ENCODE data around the gene EPS8L1.

The EPS8L1 gene

DNA sequence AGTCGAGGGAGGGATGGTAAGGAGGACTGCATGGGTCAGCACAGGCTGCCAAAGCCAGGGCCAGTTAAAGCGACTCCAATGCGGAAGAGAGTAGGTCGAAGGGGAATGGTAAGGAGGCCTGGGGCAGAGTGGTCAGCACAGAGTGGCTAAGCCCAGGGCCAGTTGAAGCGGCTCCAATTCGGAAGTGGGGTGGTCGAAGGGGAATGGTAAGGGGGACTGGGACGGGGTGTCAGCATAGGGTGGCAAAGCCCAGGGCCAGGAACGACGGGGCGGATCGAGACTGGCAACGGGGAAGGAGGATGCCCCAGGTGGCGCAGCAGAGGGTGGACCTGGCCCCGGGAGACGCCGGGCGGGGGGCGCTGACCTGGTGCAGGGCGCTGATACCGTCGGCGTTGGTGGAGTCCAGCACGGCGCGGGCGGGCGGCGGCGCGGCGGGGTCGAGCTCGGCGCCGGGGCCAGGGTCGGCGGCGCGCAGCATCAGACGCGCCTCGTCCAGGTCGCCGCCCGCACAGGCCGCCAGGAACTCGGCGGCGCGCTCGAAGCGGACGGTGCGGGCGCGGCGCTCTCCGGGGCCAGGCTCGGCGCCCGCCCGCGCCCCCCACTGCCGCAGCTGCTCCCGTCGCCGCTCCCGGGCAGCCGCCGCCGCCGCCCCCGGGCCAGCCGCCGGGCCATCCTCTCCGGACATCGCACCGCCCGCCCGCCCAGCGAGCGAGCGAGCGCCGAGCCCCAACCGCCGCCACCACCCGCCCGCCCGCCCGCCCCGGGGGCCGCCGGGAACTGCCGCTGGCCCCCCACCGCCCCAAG is 41.4 kb downstream of the EPS8L1 start, which contains the start of gene PPP1R12C:
PPP1R12C (minus strand) TSS at position 779 of the 804 bp plus-strand sequence; CDS start at position 685, 94 bp downstream.
- no peak for DNase-seq

DNA sequence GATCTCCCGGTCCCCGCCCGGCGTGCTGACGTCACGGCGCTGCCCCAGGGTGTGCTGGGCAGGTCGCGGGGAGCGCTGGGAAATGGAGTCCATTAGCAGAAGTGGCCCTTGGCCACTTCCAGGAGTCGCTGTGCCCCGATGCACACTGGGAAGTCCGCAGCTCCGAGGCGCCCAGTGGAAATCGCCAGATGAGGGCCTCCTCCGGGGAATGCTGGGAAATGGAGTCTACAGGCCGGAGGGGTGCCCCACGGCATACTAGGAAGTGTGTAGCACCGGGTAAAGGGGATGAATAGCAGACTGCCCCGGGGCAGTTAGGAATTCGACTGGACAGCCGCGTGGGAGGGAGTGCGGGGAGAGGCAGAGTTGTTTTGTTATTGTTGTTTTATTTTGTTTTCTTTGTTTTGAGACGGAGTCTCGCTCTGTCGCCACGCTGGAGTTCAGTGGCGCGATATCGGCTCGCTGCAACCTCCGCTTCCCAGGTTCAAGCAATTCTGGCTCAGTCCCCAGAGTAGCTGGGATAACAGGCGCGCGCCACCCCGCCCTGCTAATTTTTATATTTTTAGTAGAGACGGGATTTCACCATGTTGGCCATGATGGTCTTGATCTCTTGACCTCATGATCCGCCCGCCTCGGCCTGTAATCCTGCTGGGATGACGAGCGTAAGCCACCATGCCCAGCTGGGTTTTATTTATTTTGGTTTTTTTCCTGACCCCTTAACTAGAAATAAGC is 42.2 kb downstream of the EPS8L1 start:
- peak; percentile 94 for DNase-seq

DNA sequence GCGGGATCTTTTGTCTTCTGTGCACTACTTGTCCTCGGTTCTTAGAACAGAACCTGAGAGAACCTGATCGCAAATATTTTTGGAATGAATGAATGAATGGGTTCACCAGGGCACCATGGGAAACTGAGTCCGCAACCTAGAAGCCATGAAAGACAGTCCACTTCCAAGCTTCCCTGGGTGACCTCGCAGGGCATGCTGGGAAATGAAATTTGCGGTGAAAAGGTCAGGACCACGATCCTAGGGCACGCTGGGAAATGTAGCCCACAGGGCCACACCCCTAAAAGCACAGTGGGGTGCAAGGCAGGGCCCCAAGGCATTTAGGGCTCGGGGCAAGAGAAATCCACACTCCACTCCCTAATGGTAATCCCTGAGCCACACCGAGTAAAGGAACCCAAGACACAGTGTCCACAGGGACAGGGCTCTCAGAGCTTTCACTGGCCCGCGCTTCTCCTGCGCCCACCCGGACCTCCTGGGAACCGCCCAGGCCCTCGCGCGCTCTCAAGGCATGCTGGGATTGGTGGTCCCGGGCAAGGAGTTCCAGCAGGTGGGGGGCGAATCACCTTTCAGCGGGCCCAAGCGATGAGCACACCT is 42.8 kb downstream of the EPS8L1 start:
- no peak for DNase-seq

DNA sequence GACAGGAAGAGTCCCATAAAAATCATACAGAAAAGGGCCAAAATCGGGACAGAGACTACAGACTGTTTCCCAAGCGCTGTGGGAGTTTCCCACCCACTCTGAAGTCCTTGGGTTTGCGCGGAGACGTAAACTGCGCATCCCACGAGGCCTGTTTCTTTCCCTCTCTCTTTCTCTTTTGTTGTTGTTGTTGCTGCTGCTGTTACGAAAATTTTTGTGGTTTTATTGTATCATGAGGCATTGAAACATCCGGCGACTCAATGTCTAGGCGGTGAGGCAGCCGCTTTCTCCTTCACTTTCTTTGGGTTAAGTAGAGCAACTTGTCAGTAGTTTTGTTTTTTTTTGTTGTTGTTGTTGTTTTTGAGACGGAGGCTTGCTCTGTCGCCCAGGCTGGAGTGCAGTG is 43.4 kb downstream of the EPS8L1 start:
- DNase-seq = no peak

DNA sequence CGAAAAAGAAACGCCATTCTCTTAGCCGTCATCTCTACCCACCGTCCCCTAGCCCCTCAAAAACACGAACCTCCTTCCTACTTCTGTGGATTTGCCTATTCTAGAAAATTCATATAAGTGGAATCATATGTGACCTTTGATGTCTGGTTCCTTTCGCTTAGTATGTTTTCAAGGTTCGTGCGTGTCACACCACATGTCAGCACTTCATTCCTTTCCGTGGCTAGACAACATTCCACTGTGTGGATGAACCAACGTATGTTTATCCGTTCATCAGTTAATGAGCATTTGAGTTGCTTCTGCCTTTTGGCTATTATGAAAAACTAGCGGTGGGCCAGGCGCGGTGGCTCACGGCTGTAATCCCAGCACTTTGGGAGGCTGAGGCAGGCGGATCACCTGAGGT is 55.8 kb downstream of the EPS8L1 start:
- no peak for DNase-seq

DNA sequence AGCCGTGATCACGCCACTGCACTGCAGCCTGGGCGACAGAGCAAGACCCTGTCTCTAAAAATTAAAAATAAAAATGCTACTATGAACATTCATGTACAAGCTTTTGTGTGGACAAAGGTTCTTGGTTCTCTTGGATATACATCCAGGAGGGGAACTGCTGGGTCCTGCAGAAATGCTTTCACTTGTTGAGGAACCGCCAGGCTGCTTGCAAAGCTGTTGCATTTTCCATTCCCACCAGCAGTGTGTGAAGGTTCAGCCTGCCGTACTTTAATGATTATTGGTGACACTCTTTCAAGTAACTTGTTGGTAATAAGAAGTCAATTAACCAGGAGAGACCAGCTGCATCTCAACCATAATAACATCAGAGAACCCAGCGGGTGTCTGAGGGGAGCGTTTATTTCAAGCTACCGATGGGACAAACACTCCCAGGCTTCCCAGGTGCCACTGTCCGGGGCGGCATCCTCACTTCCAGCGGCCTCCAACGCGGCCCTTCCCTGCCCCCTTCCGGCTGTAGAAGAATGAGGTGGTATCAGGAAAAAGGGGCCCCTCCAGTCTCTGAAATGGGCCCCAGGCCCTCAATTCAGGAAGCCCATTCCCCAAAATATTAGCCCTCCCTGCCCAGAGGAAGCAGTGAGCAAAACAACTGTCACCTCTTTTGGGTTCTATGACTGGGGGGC is 56.9 kb downstream of the EPS8L1 start:
- DNase-seq = no peak

DNA sequence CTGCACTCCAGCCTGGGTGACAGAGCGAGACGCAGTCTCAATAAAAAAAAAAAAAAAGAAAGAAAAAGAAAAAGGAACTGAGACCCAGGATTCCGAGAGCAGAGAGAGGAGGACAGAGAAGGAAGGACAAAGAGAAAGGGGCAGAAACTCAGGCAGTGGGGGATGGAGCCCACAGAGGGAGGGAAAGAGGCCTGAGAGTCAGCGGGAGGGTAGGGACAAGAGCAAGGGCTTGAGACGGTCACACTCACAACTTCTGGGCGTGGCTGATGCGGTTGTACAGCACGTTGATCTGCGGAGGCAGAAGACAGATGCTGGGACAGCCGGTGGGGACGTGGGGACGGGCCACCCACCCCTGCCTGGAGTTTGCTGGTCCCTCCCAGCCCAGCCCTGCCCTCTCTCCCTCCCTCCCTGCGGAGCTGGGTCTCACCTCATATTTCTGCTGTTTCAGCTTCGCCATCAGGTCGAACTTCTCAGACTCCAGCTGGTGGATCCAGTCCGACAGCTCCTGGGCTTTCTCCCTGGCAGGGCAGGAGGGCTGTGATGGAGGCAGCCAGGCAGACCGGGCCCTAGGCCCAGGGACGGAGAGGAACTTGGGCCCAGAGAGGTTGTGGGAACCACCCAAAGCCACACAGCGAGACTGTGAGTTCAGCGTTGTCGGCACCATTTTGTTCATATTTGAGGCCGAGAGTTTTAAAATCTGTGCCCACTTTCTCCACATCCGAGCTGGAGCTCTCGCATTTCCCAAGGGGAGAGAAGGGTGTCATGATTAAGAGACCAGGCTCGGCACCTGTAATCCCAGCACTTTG is 58.2 kb downstream of the EPS8L1 start:
- DNase-seq = no peak

DNA sequence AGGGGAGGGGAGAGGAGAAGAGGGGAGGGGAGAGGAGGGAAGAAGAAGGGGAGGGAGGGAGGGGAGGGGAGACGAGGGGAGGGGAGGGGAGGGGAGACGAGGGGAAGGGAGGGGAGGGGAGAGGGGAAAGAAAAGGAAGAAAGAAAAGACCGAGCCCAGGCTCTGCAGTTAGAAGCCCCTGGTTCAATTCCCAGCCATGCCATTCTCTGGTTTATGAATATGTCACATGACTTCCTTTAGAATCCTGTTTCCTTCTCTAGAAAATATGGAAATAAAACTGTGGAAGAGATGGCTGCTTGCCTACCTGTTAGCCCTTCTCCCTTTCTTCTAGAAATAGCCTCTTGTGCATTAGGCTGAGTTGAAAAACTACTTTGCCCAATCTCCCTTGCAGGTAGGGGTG is 59.1 kb downstream of the EPS8L1 start:
- DNase-seq = no peak

DNA sequence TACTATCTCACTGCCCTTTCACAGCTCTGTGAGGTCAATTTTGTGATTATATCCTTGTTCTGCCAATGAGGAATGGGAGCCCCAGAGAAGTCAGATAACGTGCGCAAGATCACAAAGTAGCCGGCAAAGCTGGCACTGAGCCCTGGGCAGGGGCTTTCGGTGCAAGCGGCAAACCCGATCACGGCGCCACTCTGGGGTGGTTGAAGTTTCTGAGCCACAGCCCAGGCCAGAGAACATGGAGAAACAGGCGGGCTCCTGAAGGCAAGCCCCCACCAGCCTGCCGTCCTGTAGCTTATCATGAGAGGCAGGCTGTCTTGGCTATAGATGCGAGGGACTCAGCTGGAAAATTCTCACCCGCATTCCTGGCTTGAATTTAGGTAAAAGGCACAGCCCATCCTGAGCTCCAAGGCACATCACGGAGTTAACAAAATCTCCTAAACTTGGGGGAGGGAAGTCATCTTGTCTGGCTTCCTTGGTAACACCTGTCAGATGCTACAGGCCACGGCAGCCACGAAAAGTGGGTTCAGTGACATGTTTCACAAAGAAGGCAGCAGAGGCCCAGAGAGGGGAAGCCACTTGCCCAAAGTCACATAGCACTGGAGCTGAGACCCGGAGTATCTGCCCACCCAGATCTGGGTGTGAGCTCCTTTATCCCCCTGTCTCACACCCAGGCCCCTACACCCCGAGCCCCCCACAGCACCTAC is 60.9 kb downstream of the EPS8L1 start:
- no peak for DNase-seq
